HG02870 (cell line): Measurements from ENCODE around the gene PAX4.
A peak's percentile ranks its signal among the peaks of the same experiment; 100 is the strongest.

Experiments
- ATAC-seq: cut with Tn5 transposase; IDR thresholded peaks from one replicate; pipeline ENCODE4 v1.9.1; 2021; ENCODE audit warnings: mild to moderate bottlenecking, moderate library complexity; ENCODE audit not compliant: unreplicated experiment

The PAX4 gene

DNA sequence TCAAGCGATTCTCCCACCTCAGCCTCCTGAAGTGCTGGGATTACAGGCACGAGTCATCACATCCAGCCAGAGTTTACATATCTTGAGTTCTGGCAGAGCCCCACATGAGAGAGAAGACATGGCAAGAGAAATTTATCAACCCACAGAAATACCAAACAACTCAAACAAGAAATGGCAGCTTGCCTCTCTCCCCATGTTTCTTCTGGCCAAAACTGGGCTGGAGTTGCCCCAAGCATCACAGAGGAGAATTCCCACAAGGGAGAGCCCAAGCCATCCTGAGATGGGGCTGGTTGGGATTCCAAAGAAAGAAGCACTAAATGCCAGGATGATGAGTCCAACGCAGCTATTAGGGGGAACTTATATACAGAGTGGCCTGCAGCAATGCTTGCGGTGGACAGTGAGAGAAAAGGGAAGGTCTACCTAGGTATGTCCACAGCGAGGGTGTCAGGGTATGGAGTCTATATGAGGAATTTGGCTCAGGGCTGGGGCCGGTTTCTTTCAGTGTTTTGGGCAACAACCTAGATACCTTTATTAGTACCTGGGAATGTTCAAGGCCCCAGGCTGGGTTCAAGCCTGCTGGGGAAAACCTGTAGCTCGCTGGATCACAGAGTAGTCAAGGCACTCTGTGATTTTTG lies 14.5 kb upstream of the PAX4 start:
- ATAC-seq = no peak

DNA sequence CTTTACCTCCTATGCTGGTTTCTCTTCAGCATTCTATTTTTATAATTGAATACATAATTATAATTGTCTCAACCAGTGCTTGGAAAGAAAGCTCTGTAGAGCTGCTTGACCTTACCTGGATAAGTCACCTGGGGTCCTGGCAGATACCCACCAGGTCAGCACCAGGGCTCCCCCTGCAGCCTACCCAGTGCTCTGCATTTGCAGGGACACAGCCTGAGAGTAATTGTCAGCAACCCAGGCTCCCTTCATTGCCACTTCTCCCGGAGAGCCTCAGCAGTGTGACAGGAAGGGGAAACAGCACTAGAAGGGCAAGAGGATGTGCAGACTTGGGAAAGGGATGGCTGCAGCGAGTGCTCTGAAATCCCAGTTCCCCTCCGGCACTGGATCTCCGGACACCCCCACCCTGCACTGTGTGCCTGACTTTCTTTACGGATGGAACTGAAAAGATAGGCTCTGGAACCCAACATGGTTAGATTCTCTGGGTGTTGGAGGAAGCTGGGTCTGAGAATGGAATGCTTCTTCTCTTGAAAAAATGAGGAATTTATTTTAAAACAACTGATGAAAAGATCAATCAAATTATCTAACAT lies 11.4 kb upstream of the PAX4 start:
- ATAC-seq = peak; percentile 70

DNA sequence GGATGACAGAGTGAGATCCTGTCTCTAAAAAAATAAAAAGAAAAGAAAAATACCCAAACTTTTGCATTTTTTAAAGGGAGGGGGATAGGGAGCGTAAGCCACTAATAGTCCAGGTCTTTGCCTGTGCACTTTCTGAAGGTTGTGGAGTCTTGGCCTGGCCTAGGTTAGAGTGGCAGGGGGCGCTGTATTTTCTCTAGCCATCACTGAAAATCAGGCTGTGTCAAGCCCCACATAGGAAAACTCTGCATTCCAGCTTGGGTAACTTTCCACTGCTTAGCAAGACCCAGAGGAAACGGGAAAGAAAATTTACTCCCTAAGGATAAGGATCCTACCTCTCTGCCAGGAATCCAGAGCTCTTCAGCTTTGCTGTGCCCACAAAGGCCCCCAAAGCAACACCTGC lies 10.5 kb upstream of the PAX4 start:
- ATAC-seq = no peak

DNA sequence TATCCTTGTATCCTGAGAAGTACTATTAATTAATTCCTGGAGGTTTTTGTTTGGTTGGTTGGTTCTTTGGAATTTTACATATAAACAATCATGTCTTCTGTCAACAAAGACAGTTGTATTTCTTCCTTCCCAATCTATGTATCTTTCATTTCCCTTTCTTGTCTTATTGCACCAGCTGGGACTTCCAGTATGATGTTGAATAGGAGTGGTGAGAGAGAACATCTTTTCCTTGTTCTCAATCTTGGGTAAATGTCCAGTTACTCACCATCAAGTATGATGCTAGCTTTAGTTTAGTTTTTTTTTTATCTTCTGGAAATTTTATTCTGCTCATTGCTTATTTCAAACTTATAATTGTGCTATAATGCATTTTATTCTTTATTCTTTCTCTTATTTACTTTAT lies 7.4 kb upstream of the PAX4 start:
- no peak for ATAC-seq

DNA sequence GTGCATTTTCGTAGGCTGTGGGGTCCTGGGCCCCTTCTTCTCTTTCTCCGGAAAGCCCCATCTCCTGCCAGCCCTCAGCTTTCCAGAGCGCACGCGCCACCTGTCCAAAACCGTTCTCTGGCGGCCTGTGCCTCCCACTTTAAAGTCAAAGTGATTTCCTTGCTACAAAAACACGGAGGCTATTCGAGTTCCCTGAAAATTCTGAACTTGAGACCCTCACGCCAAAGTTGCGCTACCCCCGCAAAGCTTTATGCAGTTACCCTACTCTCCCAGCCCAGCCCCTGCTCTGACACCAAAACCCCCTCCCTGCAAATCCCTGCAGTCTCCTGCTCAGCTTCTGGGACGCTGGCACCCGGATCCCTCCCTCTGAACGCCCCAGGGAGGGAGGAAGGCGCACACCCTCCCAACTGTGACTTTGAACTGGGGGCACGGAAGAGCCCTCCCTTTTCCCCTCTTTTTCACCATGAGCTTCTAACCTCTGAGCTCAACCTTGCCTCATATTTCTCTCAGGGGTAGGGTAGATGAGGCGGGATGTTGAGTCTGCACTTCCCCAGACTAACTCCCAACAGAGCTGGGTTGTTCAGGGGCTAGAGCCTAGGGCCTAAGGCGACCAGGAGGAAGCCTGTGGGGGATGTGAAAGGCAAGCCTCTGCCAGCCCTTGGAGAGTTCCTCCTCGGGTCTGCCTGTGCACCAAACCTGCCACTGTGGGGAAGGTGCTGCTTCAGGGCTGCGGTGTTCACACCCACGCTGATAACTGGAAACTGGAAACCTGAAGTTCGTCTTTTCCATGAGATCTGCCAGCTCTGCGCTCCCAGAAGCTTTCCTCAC lies 2.7 kb upstream of the PAX4 start:
- ATAC-seq = no peak

DNA sequence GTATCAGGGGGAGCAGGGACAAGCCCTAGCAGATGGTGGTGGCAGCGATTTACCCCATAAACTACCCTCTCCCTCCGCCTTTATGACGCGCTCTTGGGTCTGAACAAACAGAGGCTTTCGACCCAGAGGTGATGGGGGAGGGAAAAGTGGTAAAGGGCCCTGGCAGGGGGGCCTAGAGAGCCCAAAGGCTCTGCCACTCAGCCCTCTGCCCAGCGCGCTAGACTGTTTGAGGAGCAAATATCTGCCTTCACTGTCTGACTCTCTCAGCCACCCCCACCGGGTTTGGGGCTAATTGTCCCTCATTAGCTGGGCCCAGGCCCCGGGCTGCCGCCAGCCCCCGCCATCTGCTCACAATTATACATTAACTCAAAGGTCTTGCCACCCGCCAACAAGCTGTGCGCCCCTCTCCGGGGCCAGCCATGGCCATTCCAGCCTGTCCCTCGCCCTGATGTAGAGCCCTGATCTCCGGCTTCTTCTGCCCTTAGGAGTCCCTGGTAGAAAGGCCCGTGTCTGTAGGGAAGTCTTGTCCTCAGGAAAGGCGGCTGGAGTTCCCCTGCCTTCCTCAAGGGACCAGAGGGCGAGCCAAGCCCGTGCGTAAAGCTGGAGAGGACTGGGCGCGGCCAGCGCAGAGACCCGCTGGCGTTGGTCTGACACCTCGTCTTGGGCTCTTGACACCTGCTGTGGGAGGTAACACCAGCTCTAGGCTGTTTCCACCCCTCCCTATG lies 1.9 kb upstream of the PAX4 start:
- ATAC-seq = no peak

DNA sequence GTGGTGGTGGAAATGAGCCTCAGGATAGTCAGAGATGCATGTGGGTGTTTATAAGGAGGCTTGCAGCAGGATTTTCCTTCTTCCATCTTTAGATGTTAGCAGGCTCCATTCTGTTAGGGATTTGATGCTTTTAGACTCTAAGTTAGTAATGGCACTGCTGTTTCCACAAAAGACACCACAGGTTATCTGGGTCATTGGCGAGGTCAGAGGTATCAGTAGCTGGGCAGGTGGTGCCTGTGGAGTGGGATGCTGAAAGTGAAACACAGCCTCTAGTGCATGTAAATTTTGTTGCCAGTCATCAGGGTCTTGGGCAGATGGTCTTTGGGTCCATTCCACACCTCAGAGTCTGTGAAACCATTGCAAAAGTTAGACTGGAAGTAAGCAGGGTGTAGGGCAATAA lies 833 bp upstream of the PAX4 start:
- no peak for ATAC-seq

DNA sequence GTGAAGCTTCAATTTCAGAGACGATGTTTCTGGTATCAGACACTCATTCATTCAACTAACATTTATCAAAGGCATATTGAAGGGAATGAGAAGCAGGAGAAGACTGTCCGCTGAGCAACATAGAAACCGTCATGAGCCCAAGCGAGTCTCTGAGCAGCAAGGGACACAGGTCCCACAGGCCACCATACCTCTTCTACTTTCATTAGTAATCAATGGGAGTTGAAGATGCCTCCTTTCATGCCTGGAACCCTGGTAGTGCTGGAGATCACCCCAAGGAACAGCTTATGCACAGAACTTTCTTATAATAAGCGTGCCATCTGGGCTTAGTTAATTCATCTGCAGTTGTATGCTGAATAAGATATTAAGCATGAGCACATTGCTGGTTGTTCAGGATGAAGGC lies 1.2 kb downstream of the PAX4 start:
- no peak for ATAC-seq

DNA sequence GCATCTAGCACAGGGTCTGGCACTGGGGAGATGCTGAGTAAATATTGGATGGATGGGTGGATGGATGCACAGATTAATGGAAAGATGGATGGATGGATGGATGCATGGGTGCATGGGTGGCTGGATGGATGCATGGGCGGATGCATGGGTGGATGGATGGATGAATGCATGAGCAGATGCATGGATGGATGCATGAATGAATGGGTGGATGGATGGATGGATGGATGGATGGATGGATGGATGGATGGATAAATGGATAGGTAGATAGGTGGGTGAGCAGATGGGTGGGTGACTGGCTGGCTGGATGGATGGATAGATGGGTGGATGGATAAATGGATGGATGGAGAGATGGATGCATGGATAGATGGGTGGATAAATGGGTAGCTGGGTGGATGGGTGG lies 5.7 kb downstream of the PAX4 start:
- no peak for ATAC-seq

DNA sequence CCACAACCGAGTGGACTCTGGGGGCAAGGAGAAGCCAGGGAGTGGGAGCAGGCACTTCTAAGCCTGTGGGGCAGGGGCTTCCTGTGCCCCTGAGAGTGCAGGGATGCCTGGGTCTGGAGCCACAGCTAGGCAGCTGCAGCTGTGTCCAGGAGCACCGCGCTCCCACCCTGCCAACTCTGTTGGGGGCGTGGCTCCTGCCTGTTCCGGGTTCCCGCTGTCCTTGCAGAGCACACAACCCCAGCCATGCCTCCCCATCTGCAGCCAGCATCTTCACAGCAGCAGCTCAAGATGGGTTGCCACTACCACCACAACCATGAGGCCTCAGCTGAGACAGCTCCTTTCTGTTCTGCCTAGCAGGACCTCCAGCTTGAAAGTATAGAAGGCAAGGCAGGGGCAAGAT lies 8.6 kb downstream of the PAX4 start:
- no peak for ATAC-seq

DNA sequence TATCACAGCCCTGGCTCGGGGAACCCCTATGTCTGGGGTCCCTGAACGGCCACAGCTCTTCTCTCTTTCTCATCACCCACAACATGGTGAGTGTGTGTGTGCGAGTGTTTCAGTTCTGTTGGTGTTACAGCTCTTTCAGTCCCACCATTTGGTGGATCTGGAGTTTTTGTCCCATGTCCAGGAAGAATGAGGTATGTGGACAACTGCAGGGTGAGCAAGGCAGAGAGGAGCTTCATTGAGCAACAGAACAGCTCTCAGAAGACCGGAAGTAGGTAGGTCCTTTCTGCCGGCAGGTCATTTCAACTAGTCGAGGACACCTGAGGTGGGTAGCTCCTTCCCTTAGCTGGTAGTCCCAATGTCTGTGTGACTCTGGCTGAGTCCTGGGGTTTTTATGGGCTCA lies 9.5 kb downstream of the PAX4 start:
- no peak for ATAC-seq

DNA sequence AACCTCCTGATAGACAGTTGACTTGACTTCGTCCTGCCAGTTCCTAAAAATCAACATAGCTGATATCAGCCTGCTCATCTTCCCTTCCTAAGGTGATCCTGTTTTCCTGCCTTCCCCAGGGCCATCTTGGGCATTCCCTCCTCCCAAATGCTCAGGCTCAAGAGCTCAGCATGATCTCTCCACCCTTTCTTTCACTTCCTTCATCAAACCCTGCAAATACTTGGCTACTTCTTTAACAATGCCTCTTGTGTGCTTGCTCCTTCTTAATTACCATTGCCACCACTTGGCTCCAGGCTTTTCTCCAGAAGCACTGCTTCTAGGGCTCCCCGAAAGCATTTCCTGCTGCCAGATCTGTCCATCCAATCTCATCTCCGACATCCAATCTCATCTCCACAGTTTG lies 17.1 kb downstream of the PAX4 start:
- no peak for ATAC-seq

DNA sequence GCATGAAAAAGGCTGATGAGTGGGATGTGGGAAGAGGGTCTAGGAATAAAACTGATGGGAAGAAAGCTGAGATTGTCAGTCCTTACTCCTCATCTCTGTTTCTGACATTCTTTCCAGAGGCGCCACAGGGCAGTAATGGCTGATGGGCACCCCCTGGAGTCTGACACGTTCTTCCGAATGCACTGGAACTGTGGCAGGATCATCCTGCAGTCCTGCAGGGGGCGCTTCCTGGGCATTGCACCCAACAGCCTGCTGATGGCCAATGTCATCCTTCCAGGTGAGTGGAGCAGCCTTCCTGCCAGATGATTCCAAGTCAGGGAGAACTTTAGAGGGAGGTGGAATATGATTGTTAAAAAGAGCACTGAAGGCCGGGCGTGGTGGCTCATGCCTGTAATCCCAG lies 19.6 kb downstream of the PAX4 start:
- ATAC-seq = no peak

DNA sequence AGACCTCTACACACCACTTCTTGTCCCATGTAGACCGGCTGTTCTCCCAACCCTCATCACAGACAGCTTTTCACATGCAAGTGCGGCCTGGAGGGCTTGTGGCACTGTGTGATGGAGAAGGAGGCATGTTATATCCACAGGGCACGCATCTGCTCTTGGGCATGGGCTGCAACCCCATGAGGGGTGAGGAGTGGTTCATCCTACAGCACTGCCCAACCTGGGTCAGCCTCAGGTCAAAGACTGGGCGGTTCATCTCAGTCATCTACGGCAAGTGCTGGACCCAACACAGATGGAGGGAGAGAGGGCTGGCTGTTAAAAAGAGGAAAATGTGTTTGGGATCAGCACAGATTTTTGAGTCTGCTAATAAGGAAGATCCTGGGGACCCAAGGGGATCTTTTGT lies 22.2 kb downstream of the PAX4 start:
- ATAC-seq = no peak

DNA sequence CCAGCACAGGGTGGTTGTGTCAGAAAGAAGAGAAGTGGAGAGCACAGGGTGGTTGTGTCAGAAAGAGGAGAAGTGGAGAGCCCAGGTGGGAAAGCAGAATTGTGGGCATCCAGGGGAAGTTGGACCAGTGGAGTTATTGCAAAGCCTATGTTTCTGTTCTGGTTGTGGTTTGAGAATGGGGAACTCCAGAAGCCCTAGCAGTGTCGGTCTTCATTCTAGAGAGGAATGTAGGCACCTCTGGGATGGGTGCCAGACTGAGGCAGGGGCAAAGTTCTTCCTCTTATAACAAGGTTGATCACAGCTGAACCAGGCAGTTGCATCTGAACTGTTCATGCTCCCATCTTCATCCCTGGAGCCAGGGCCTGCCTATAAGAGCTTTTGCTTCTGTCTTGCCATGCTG lies 23.5 kb downstream of the PAX4 start:
- no peak for ATAC-seq

DNA sequence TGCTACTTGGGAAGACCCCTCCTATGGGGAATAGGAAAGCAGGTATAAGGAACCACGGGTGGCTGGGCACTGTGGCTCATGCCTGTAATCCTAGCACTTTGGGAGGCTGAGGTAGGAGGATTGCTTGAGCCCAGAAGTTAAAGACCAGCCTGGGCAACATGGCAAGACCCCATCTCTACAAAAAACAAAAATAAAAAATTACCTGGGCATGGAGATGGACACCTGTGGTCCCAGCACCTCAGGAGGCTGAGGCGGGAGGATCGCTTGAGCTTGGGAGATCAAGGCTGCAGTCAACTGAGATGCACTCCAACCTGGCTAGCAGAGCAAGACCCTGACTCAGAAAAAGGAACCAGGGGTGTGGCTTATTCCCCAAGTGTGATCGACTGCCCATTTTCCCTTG lies 25.4 kb downstream of the PAX4 start:
- ATAC-seq = no peak

DNA sequence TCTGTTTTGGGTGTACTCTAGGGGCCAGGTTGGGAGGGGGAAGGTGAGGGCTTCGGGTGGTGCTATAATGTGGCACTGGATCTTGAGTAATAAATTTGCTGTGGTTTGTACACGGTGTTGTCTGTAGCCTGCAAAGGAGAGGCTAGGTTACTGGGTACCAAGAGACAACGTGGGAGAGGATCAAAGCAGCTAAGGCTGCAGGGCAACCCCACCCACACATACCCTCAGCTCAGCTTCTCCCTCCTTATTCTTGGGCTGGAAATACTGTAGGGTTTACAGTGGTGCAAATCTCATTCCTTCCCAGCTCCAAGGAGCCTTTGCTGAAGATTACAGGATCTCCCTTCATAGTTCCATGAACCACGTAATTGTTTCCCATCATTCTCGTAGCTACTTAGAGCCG lies 26.4 kb downstream of the PAX4 start:
- no peak for ATAC-seq

DNA sequence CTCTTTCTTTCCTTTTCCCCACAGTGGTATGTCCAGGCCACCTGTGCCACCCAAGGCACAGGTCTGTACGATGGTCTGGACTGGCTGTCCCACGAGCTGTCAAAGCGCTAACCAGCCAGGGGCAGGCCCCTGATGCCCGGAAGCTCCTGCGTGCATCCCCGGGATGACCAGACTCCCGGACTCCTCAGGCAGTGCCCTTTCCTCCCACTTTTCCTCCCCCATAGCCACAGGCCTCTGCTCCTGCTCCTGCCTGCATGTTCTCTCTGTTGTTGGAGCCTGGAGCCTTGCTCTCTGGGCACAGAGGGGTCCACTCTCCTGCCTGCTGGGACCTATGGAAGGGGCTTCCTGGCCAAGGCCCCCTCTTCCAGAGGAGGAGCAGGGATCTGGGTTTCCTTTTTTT lies 26.8 kb downstream of the PAX4 start:
- ATAC-seq = no peak

DNA sequence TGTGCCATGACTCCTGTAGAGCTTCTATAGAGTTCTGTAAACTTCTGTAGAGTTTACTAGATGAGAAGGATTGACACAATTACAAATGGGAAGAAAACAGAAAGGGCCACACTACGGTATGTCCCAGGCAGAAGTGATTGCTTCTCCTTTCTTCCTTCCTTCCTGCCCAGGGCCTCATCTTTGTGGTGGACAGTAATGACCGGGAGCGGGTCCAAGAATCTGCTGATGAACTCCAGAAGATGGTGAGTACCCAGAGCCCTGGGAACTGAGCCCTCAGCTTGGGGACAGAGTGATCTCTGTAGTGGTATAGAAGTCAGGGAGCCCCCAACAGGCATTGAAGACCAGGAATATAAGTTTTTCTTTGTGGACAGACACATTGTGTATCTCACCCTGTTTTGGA lies 28.0 kb downstream of the PAX4 start:
- ATAC-seq = no peak

DNA sequence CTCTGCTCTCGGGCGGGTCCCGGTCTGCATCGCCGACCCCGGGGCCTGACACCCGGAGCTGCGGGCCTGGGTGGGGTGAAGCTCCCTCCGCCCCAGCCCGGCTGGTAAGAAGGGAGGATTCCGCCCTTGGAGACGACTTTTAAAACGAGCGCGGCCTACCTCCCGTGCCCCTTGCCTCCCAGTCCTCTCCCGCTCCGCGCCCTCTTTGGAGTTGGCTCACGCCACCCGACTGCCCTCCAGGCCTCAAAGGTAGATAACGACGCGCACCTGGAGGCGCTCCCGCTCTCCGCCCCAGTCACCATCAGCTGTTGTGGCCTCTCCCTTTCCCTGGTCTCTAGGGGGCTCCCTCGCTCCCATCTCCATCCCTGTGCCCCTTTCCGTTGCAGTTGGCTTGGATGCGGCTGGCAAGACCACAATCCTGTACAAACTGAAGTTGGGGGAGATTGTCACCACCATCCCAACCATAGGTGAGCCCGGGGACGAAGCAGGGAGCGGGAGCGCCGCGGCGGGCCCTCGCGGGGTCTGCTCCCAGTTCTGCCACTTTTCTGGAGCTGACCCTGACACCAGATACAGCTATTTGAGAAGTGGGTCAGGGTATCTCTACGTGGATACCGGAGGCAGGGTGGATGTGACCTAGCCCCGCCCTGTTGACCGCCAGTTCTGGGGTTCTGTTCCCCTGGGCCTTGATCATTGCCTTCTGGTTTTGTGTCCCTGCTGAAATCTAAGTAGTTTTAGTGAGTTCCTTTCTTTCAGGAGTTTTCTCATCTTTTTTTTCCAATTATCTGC lies 29.1 kb downstream of the PAX4 start:
- ATAC-seq = peak; percentile 28
